Measurements from ENCODE around the gene ETS1.

GRCh38 chr11:128624269-128625175, 37.2 kb upstream of the ETS1 start:
- TF ChIP-seq CTCF (conservative IDR thresholded peaks at IDR 0.05 in 1 of 2, IDR thresholded peaks at IDR 0.05 in 1 of 2; ENCODE audit: extremely low read depth in 1 of 2, insufficient read depth in 1 of 2, low read depth in 1 of 2, low read length in 2 of 2): no peak
- no peak for TF ChIP-seq EZH2 (IDR thresholded peaks at IDR 0.05; ENCODE audit: borderline replicate concordance, low read length)

Data from mammary epithelial cell (primary cell).